ENCODE results near the gene PRPSAP1.

Gene PRPSAP1, protein sequence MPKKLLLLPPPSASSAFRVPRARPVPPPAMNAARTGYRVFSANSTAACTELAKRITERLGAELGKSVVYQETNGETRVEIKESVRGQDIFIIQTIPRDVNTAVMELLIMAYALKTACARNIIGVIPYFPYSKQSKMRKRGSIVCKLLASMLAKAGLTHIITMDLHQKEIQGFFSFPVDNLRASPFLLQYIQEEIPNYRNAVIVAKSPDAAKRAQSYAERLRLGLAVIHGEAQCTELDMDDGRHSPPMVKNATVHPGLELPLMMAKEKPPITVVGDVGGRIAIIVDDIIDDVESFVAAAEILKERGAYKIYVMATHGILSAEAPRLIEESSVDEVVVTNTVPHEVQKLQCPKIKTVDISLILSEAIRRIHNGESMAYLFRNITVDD

GRCh38 chr17:76353599-76354316 is at the start of gene PRPSAP1:
Gene PRPSAP1, minus strand, starts transcription at chr17:76353916. Its CDS starts 213 bp downstream, at chr17:76353703.
- H3K27me3 ChIP-seq (ENCODE audit: control insufficient read depth, insufficient read depth, low read length) = no peaks in the 10 kb centered on the region
- H3K4me1 ChIP-seq (ENCODE audit: control insufficient read depth, low read depth, low read length) = peaks cover 3% of the 10 kb centered on the region
- peak within 1 kb of the TSS; percentile 93 for H3K9ac ChIP-seq (ENCODE audit: low read length)
- peak within 1 kb of the TSS; percentile 99 for H3K27ac ChIP-seq (ENCODE audit: low read length)
- no peaks in the 10 kb centered on the region for H3K36me3 ChIP-seq (ENCODE audit: control insufficient read depth, low read depth, low read length)
- H3K4me3 ChIP-seq (ENCODE audit: low read length) = peak within 1 kb of the TSS; percentile 77
- H3K9me3 ChIP-seq (ENCODE audit: control insufficient read depth, low read depth, low read length) = no peaks in the 10 kb centered on the region

GRCh38 chr17:76402711-76403110 is 49.0 kb upstream of the PRPSAP1 start:
- H3K36me3 ChIP-seq (ENCODE audit: control insufficient read depth, low read depth, low read length) = peaks cover 51% of the 10 kb centered on the region
- no peaks in the 10 kb centered on the region for H3K4me1 ChIP-seq (ENCODE audit: control insufficient read depth, low read depth, low read length)
- no peak overlapping the region for H3K9ac ChIP-seq (ENCODE audit: low read length)
- no peaks in the 10 kb centered on the region for H3K9me3 ChIP-seq (ENCODE audit: control insufficient read depth, low read depth, low read length)
- H3K4me3 ChIP-seq (ENCODE audit: low read length) = no peak overlapping the region
- no peaks in the 10 kb centered on the region for H3K27me3 ChIP-seq (ENCODE audit: control insufficient read depth, insufficient read depth, low read length)
- no peak overlapping the region for H3K27ac ChIP-seq (ENCODE audit: low read length)

GRCh38 chr17:76399175-76400172 is 45.8 kb upstream of the PRPSAP1 start:
- no peak overlapping the region for H3K9ac ChIP-seq (ENCODE audit: low read length)
- no peaks in the 10 kb centered on the region for H3K9me3 ChIP-seq (ENCODE audit: control insufficient read depth, low read depth, low read length)
- no peak overlapping the region for H3K27ac ChIP-seq (ENCODE audit: low read length)
- no peaks in the 10 kb centered on the region for H3K27me3 ChIP-seq (ENCODE audit: control insufficient read depth, insufficient read depth, low read length)
- H3K36me3 ChIP-seq (ENCODE audit: control insufficient read depth, low read depth, low read length) = peaks cover 73% of the 10 kb centered on the region
- H3K4me1 ChIP-seq (ENCODE audit: control insufficient read depth, low read depth, low read length) = no peaks in the 10 kb centered on the region
- H3K4me3 ChIP-seq (ENCODE audit: low read length) = no peak overlapping the region

DNA sequence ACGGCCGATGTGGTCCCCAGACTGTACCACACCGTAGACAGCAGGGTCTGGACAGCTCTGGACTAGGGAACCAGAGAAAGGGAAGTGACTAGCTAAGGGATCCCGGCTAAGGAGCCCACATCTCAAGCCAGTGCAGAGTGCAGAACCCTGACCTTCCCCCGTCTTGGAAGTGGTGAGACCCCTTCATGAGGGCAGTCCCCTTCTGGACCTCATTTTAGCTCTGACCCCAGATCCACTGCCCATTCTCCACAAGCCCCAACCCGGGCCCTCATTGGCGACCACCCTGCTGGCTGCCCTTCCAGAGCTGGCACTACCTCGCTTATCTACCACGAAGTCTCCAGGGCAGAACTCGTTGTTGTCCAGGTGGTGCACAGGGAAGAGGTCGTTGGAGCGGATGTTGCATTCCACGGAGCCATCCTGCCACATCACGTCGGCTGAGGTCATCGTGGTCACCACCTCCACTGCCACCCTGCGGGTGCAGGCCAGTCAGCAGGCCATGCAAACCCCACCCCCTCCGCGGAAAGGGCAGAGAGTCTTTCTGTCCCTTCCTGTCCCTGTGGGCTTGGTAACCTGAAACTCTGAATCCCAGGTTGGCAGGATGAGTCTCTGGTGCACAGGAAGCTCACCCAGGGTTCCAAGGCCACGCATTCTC is 44.9 kb upstream of the PRPSAP1 start:
- Histone ChIP-seq H3K9me3 (ENCODE audit: control insufficient read depth, low read depth, low read length) (no peaks in the 10 kb centered on the region), H3K4me3 (ENCODE audit: low read length) (no peak overlapping the region), H3K4me1 (ENCODE audit: control insufficient read depth, low read depth, low read length) (no peaks in the 10 kb centered on the region), H3K27ac (ENCODE audit: low read length) (no peak overlapping the region), H3K9ac (ENCODE audit: low read length) (no peak overlapping the region), H3K27me3 (ENCODE audit: control insufficient read depth, insufficient read depth, low read length) (no peaks in the 10 kb centered on the region), H3K36me3 (ENCODE audit: control insufficient read depth, low read depth, low read length) (peaks cover 71% of the 10 kb centered on the region)

- no peak overlapping the region for H3K9ac ChIP-seq (ENCODE audit: low read length)
- no peak overlapping the region for H3K4me3 ChIP-seq (ENCODE audit: low read length)
- peaks cover 71% of the 10 kb centered on the region for H3K36me3 ChIP-seq (ENCODE audit: control insufficient read depth, low read depth, low read length)
- H3K9me3 ChIP-seq (ENCODE audit: control insufficient read depth, low read depth, low read length) = no peaks in the 10 kb centered on the region
- H3K27me3 ChIP-seq (ENCODE audit: control insufficient read depth, insufficient read depth, low read length) = no peaks in the 10 kb centered on the region
- H3K27ac ChIP-seq (ENCODE audit: low read length) = no peak overlapping the region
- no peaks in the 10 kb centered on the region for H3K4me1 ChIP-seq (ENCODE audit: control insufficient read depth, low read depth, low read length)
Observed at GRCh38 chr17:76397687-76398522, 44.2 kb upstream of the PRPSAP1 start.

- no peaks in the 10 kb centered on the region for H3K9me3 ChIP-seq (ENCODE audit: control insufficient read depth, low read depth, low read length)
- no peaks in the 10 kb centered on the region for H3K4me1 ChIP-seq (ENCODE audit: control insufficient read depth, low read depth, low read length)
- H3K27me3 ChIP-seq (ENCODE audit: control insufficient read depth, insufficient read depth, low read length) = no peaks in the 10 kb centered on the region
- H3K27ac ChIP-seq (ENCODE audit: low read length) = no peak overlapping the region
- H3K9ac ChIP-seq (ENCODE audit: low read length) = no peak overlapping the region
- peaks cover 66% of the 10 kb centered on the region for H3K36me3 ChIP-seq (ENCODE audit: control insufficient read depth, low read depth, low read length)
- H3K4me3 ChIP-seq (ENCODE audit: low read length) = no peak overlapping the region
Observed at GRCh38 chr17:76397184-76397583, 43.5 kb upstream of the PRPSAP1 start.

- no peaks in the 10 kb centered on the region for H3K4me1 ChIP-seq (ENCODE audit: control insufficient read depth, low read depth, low read length)
- peaks cover 63% of the 10 kb centered on the region for H3K36me3 ChIP-seq (ENCODE audit: control insufficient read depth, low read depth, low read length)
- no peaks in the 10 kb centered on the region for H3K27me3 ChIP-seq (ENCODE audit: control insufficient read depth, insufficient read depth, low read length)
- no peak overlapping the region for H3K9ac ChIP-seq (ENCODE audit: low read length)
- no peaks in the 10 kb centered on the region for H3K9me3 ChIP-seq (ENCODE audit: control insufficient read depth, low read depth, low read length)
- H3K4me3 ChIP-seq (ENCODE audit: low read length) = no peak overlapping the region
- H3K27ac ChIP-seq (ENCODE audit: low read length) = no peak overlapping the region
Observed at GRCh38 chr17:76395980-76396379, 42.3 kb upstream of the PRPSAP1 start.

GRCh38 chr17:76394166-76394565 is 40.5 kb upstream of the PRPSAP1 start:
- Histone ChIP-seq H3K36me3 (ENCODE audit: control insufficient read depth, low read depth, low read length) (peaks cover 47% of the 10 kb centered on the region), H3K27ac (ENCODE audit: low read length) (no peak overlapping the region), H3K9ac (ENCODE audit: low read length) (no peak overlapping the region), H3K27me3 (ENCODE audit: control insufficient read depth, insufficient read depth, low read length) (no peaks in the 10 kb centered on the region), H3K4me1 (ENCODE audit: control insufficient read depth, low read depth, low read length) (peaks cover 11% of the 10 kb centered on the region), H3K4me3 (ENCODE audit: low read length) (no peak overlapping the region), H3K9me3 (ENCODE audit: control insufficient read depth, low read depth, low read length) (no peaks in the 10 kb centered on the region)

DNA sequence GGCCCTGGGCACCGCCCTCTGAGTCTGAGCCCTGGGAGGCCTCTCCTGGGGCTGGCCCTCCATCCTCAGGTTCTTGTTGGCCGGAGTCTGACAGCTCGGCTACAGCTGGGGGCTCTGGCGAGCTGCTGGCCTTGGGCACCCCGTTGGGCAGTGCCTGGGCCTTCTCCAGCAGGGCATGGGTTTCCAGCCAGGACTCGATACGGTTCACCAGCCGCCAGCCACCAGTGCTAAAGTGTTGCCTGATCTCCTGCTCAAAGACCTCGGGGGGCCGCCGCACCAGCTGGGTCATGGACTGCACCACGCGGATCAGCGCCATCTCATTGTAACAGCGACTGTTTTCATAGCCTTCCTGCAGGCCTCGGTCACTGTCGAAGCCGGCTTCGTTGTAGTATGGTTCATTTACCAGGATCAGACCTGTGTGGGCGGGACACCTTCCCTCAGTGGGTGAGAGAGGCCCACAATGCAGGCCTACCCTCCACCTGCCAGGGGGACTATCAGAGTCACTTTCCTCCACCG is 37.5 kb upstream of the PRPSAP1 start:
- Histone ChIP-seq H3K27ac (ENCODE audit: low read length) (no peak overlapping the region), H3K27me3 (ENCODE audit: control insufficient read depth, insufficient read depth, low read length) (peaks cover 3% of the 10 kb centered on the region), H3K9ac (ENCODE audit: low read length) (no peak overlapping the region), H3K36me3 (ENCODE audit: control insufficient read depth, low read depth, low read length) (peaks cover 21% of the 10 kb centered on the region), H3K4me1 (ENCODE audit: control insufficient read depth, low read depth, low read length) (peaks cover 15% of the 10 kb centered on the region), H3K9me3 (ENCODE audit: control insufficient read depth, low read depth, low read length) (no peaks in the 10 kb centered on the region), H3K4me3 (ENCODE audit: low read length) (no peak overlapping the region)

DNA sequence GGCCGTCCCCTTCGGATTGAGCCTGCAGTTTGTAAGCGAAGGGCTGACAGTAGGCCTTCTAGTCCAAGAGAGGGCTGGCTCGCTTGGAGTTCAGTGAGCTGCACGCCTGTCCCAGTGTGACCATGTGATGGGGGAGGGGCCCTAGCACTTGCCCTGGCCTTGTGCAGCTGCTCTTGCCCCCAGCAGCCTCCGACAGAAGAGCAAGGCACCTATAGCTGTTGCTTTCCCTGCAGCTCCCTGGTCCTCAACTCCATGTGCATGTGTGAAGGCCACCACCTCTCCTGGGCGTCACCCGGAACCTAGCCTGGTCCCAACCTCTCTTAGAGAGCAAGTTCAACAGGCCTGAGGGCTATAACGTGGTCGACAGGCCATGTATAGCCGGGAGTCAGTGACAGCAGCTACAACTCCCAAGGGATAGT is 36.3 kb upstream of the PRPSAP1 start:
- Histone ChIP-seq H3K27ac (ENCODE audit: low read length) (no peak overlapping the region), H3K9me3 (ENCODE audit: control insufficient read depth, low read depth, low read length) (no peaks in the 10 kb centered on the region), H3K36me3 (ENCODE audit: control insufficient read depth, low read depth, low read length) (peaks cover 13% of the 10 kb centered on the region), H3K4me3 (ENCODE audit: low read length) (no peak overlapping the region), H3K9ac (ENCODE audit: low read length) (no peak overlapping the region), H3K27me3 (ENCODE audit: control insufficient read depth, insufficient read depth, low read length) (peaks cover 15% of the 10 kb centered on the region), H3K4me1 (ENCODE audit: control insufficient read depth, low read depth, low read length) (peaks cover 15% of the 10 kb centered on the region)

Measured in iPS-18a (cell line).